ENCODE results near the gene BCAS3.
"Not testable (repeated sequence)": the region's sequence is repeated elsewhere in the genome, so short reads cannot be mapped to it uniquely, and the experiment has no call there.

BCAS3 gene

DNA sequence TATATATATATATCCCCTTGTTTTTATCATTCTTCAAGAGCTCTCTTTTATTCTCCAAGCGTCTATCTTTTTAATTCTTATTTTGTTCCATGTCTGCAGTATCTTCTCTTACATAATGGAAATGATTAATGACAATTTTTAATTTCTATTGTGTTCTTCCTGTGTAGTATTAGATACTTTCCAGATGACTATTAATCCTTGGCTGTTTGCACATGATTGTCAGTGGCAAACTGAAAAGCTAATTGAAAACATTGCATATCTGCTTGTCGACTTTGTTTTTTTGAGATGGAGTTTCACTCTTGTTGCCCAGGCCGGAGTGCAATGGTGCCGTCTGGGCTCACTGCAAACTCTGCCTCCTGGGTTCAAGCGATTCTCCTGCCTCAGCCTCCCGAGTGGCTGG lies 124.7 kb downstream of the BCAS3 start:
- DNase-seq, result no peak

DNA sequence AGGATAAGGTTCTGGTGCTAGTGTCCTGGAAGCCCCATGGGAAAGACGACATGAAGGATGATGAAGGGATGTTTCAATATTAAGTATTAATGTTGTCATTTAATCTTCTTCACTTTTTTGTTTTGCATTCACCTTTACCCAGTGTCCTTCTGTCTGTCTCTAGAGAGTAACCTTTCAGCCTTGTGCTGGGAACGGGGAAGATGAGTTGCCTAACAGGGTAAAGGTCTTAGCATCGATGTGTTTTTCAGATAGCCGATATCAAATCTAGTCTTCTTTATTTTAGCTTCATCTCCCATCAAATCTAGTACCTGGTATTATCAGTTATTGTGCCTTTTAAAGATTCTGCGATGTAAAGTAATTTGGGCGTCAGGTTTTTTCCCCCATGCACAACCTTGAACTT lies 125.4 kb downstream of the BCAS3 start:
- no peak for DNase-seq

DNA sequence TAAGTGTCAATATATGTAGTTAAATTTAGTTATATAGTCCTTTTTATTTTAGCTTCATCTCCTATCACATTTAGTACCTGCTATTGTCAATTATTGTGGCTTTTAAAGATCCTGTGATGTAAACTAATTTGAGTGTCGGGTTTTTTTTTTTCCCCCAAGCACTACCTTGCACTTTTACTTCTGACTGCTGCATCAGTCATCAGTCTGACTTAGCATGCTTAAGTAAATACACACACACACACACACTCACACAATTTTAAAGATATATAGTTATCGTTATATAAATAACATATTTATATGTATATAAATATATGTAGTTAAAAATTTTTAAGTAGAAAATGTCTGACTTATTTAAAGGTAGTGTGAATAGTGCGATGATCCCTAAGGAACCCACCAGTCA lies 127.2 kb downstream of the BCAS3 start:
- DNase-seq, result no peak

DNA sequence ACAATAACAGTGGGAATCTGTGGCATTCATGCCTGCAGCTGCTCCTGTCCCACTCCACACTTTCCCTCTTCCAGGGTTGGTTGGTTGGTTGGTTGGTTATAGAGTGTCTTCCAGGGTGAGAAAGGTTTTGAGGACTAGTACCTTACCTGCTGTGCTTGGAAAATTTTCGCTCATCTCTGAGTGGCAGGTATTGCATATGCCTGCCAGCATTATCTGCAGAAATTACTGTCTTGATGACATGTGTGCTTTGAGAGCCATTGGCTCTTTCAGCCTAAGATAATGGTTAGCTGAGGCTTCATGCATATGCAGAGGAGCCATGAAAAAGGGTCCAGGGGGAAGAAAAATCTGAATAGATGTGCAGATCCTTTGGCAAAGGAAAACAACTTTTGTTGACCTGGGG lies 131.8 kb downstream of the BCAS3 start:
- DNase-seq, result no peak

DNA sequence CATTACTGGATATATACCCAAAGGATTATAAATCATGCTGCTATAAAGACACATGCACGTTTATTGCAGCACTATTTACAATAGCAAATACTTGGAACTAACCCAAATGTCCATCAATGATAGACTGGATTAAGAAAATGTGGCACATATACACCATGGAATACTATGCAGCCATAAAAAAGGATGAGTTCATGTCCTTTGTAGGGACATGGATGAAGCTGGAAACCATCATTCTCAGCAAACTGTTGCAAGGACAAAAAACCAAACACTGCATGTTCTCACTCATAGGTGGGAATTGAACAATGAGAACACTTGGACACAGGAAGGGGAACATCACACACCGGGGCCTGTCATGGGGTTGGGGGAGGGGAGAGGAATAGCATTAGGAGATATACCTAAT lies 137.3 kb downstream of the BCAS3 start:
- not testable (repeated sequence) for DNase-seq

DNA sequence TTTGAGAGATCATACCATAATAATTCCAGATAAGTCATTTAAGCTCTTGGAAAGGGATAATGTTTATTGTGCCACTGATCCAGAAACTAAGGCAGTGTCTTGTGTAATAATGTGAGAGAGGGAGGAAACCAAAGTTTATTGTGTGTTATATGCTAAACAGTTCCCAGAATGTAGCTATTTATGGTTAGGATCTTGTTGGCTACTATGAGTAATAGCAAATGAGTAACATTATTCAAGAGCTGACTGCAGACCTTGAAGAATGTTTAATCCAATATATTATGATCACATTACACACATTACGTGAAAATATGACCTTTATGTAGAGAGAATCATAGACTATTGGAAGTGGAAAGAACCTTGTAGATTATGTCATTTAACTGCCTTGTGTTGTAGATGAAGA lies 139.5 kb downstream of the BCAS3 start:
- no peak for DNase-seq

DNA sequence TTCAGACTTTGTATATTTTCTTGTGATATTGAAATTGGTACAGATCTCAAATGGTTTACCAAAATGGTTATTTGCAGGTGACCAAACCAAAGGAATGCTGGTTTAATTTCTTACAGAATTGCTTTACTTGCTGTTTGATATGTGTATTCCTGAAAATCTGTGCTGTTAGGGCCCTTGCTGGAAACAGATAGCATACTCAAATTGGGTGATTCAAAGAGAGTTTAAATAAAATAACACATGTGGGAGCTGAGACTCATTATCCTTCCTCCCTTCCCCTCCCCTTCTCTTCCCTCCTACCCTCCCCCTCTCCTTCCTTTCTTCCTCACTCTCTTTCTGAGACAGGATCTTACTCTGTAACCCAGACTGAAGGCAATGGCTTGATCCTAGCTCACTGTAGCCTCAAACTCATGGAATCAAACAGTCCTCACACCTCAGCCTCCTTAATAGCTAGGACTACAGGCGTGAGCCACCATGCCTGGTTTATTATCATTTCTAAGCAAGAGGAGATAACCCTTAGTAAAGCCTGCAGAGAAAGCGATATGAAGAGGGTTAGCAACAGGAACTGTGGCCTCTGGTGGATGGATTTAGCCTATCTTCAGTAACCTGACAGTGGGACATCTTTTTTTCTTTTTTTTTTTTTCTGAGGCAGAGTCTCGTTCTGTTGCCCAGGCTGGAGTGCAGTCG lies 141.9 kb downstream of the BCAS3 start:
- no peak for DNase-seq

DNA sequence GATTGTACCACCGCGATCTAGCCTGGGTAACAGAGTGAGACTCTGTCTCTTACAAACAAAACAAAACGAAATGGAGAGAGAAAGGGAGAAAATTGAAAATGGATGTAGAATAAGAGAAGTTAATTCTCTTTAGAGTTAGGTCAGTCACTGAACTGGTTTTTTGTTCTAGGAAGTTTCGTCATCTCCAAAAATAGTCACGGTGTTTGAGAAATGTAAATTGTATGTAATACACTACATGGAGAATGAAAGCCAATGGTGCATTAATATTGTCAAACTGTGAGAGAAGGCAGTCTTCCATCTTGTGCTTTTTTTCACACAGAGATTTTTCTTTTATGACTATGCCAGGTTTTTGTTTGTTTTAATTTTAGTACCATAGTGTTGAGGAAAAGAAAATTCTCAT lies 145.9 kb downstream of the BCAS3 start:
- no peak for DNase-seq

DNA sequence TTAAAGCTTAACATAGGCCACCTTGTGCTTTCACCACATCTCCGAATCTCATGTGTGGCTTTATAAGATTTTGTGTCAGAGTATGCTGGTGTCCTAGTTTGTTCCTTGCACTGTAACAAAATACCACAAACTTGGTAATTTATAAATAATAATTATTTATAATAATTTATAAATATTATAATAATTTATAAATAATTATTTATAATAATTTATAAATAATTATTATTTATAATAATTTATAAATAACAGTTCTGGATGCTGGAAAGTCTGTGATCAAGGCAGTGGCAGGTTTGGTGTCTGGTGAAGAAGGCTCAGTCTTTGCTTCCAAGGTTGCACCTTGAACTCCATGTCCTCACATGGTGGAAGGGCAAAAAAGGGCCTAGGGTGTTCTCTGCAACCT lies 147.7 kb downstream of the BCAS3 start:
- DNase-seq, result no peak

DNA sequence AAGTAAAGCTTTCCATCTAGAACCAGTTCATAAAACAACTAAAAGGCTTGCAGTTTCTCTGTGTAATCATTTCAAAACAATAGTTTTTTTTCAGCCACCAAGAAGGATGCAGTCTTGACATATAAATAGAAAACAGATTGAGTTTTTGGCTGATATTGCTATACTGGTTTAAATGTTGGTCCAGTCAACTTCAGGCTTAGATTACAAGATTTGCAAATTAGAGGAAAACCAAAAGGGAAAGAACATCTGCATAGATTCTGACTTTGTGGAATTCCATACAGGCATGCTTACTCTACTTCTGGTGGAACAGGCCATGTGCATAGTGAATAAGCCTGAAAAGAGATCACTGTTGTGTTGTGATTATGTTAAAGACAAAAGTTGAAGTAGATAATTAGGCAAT lies 150.3 kb downstream of the BCAS3 start:
- peak in 1 of 3 experiments; percentile 7 for DNase-seq

DNA sequence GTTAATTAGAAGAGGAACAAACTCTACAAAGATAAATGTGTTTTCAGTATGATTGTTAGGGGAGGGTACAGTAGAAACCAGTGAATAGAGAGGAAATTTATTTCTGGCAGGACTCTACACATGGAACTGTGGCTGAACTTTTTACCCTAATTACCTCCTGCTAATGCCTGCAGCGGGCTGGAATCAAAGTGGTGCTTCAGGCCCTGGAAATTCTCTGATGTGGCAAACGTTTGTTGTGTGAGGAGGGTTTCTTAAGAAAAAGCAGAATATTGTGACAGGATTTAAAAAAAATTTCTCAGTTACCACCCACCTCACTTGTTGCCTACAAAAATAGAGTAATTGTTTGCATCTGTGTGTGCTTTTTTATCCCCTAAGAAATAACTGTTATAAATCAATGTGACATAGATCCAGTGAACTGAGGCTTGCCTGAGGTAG lies 154.5 kb downstream of the BCAS3 start:
- peak in 2 of 3 experiments; percentile 18 to 53 for DNase-seq

DNA sequence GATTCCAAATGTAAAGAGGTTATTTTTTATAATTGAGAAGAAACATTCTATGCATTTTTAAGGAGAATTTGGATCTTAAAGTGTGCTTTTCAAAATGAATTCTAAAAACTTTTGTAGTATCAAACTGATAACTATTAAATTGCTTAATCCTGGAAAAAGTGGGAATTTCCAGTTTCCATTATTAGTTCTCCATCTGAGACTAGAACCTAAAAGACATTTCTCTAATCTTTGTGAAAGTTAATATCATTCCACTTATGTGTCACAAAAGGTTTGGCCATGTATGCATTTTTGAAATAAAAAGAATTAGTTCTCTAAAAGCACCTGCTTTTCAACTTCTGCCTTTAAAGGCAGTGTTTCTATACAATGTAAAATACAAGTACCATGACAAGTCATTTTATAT lies 155.0 kb downstream of the BCAS3 start:
- no peak for DNase-seq

DNA sequence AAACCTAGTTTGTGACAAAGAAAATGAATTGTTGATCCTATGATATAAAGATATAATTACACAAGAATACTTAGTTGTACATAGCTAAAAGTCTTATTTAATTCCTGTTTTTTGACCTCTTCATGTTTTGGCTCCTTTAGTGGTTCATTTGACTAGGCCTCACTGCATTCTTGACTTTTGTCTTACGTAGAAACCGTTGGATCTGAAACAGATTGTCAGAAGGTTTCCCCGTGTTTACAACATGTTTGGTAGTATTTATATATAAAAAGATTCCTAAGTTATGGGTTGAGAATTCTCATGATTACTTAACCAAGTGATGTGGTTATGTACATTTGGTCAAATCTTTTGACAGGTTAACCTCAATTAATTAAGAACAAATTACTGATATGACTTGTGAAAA lies 162.8 kb downstream of the BCAS3 start:
- no peak for DNase-seq

DNA sequence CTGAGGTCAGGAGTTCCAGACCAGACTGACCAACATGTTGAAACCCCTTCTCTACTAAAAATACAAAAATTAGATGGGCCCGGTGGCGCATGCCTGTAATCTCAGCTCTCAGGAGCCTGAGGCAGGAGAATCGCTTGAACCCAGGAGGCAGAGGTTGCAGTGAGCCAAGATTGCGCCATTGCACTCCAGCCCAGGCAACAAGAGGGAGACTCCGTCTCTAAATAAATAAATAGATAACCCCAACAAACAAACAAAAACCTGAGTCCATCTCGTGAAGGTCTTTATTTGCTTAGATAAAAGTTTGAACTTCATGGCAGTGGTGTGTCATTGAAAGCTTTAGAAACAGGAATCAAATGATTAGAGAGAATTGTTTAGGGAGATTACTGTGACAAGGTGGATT lies 167.4 kb downstream of the BCAS3 start:
- DNase-seq, result no peak

DNA sequence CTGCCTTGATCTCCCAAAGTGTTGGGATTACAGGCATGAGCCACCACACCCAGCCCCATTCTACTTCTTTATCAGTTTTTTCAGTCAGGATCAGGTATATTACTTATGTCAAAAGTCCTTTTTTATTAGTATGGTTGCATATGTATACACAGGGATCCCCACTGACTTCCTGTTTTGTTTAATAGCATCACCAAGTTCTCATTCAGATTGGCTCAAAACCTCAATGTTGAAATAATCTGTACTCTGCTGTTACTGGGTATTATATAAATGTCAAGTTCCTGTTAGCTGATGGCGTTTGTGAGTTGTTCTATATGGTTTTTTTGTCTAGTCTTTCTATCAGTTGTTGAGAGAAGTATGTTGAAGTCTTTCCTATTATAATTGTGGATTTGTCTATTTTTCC lies 168.5 kb downstream of the BCAS3 start:
- no peak for DNase-seq

DNA sequence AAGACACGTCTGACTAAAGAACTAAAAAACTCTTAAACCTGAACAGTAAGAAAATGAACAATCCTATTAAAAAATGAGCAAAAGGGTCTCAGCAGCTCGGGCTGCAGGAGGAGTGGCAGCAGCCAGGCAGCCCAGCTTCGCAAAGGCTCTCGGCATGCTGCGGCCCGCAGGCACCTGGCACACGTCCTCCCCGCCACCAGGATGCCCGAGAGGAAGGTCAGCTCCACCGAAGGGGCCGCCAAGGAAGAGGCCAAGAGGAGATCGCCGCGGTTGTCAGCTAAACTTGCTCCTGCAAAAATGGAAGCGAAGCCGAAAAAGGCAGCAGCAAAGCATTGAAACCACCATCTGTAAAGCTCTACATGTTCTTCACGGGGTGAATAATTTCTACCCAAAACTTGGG lies 173.5 kb downstream of the BCAS3 start:
- DNase-seq, result no peak

DNA sequence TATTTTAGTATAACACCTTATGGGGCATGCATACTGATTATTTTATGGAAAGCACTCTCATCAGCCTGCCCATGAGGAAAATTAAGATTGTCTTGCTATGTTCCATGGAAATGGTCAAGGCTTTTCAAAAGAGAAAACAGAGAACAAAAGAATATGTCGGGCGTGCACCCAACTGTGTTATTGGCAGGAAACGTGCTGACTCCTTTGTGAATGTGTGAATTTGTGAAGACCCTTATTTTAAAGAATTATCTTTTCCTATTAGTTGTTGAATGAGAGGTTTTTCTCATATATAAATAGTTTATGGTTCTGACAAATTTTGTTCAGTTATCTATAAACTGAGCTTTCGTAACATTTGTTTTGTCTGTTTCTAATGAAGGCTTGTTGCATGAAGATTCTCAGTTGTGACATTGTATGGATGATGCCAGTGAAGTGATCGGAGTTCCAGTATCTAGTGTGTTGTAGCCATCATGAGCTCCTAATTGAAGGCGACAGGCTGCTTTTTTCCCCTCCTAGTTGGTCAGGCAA lies 180.0 kb downstream of the BCAS3 start:
- DNase-seq, result no peak

DNA sequence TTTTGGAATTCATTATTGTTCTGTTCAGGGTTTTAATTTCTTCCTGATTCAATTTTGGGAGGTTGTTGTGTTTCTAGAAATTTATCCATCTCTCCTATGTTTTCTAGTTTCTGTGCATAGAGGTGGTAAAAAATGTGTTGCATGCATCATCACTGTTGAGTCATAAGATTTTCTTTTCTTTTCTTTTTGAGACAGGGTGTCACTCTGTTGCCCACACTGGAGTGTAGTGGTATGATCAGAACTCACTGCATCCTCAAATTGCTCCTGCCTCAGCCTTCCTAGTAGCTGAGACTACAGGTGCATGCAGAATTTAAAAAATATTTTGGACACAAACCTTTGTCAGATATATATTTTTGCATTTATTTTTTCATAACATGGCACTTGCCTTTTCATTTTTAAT lies 184.8 kb downstream of the BCAS3 start:
- DNase-seq, result no peak

DNA sequence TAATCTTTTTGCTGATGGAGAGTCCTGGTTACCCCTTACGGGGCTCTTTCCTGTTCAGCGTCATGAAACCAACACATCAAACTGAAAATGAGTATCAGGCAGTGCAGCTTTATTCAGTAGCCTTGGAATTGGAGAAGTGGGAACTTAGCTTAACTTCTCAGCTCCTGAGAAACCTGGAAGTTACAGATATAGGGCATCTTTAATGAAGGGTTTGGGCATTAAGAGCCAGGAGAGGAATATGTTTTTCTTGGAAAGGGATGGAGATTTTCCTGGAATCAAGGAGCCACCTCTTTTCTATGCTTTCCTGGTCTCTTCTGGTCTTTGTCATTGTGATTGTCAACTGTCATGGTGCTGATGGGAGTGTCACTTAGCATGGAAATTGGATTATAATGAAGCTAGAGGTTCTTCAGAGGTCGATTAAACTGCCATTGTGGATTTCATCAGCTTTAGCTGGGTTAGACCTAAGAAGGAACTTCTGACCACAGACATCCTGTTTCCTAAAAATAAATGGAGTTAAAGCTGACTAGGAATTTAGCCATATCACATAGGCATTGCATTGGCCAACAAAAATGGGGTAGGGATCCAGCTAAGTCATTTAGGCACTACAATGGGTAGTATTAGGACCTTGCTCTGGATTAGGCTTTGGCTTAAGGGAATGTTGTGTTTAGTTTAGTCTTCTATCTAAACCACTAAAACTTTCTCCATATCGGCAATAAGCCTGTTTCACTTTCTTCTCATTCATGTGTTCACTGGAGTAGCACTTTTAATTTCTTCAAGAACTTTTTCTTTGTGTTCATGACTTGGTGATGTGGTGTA lies 186.4 kb downstream of the BCAS3 start:
- DNase-seq, result no peak

DNA sequence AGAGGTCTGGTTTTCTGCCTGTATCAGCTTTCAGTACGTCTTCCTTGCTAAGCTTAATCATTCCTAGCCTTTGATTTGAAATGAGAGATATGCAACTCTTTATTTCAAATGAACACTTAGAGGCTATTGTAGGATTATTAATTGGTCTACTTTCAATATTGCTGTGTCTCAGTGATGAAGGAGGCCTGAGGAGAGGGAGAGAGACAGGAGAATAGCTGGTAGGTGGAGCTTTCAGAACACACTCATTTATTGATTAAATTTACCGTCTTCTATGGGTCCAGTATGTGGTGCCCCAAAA lies 187.0 kb downstream of the BCAS3 start:
- no peak for DNase-seq

DNA sequence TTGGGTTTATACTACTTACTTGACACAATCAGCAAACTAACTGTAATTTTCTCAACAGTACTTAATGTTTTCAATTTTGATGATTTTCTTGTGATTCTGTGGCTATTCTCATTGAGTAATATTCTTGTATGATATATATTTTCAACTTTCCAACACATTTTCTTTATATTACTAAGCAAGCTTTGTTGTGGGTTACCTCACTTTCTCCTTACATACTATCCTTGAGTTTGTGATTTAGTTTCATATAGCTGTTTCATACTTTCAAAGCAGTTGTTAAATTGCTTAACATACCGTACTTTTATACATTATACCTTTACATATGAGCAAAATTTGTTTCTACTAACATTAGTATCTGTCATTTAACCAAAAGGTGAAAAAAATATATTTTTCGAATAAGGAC lies 197.1 kb downstream of the BCAS3 start:
- no peak for DNase-seq

DNA sequence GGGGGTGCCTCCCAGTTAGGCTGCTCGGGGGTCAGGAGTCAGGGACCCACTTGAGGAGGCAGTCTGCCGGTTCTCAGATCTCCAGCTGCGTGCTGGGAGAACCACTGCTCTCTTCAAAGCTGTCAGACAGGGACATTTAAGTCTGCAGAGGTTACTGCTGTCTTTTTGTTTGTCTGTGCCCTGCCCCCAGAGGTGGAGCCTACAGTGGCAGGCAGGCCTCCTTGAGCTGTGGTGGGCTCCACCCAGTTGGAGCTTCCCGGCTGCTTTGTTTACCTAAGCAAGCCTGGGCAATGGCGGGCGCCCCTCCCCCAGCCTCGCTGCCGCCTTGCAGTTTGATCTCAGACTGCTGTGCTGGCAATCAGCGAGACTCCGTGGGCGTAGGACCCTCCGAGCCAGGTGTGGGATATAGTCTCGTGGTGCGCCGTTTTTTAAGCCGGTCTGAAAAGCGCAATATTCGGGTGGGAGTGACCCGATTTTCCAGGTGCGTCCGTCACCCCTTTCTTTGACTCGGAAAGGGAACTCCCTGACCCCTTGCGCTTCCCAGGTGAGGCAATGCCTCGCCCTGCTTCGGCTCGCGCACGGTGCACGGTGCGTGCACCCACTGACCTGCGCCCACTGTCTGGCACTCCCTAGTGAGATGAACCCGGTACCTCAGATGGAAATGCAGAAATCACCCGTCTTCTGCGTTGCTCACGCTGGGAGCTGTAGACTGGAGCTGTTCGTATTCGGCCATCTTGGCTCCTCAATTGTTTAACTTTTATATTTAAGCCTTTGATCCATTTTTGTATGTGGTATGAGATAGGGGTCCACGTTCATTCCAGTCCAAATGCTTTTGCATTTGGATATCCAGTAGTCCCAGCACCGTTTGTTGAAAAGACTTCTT lies 209.3 kb downstream of the BCAS3 start:
- peak in 2 of 3 experiments; percentile 46 to 80 for DNase-seq

DNA sequence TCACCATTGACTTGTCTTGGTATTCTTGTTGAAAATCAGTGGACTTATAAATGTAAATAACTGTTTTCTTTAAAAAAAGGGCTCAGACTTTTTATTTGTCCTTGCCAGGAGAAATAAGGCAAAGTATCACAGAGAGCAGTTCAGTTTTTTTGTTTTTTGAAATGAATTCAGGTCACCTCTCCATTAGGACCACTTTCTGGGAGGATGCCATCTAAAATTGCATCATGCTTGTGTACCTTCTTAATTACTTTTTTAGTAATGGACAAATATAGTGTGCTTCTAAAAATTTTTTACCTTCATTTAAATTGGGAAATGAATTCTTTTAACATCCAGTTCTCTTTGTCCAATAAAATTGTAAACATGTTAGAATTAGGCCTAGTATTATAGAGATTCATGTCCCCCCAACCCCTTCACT lies 210.0 kb downstream of the BCAS3 start:
- peak in 2 of 3 experiments; percentile 46 to 80 for DNase-seq

All from NCI-H1417 (cell line).